Measurements from ENCODE around the gene NCKAP5.

The NCKAP5 gene

GRCh38 chr2:133266041-133266925 is 302.0 kb downstream of the NCKAP5 start:
- DNase-seq (ENCODE audit: low read depth in 2 of 2), result no peak

GRCh38 chr2:133265432-133265949 is 302.8 kb downstream of the NCKAP5 start:
- DNase-seq (ENCODE audit: low read depth in 2 of 2), result no peak

- DNase-seq (ENCODE audit: low read depth in 2 of 2), result no peak
Observed at GRCh38 chr2:133264989-133265401, 303.3 kb downstream of the NCKAP5 start.

GRCh38 chr2:133262893-133263292 is 305.4 kb downstream of the NCKAP5 start:
- DNase-seq (ENCODE audit: low read depth in 2 of 2), result no peak

- DNase-seq (ENCODE audit: low read depth in 2 of 2), result no peak
Observed at GRCh38 chr2:133255360-133255759, 312.9 kb downstream of the NCKAP5 start.

- DNase-seq (ENCODE audit: low read depth in 2 of 2), result no peak
Observed at GRCh38 chr2:133253793-133254192, 314.5 kb downstream of the NCKAP5 start.

GRCh38 chr2:133252780-133253355 is 315.4 kb downstream of the NCKAP5 start:
- no peak for DNase-seq (ENCODE audit: low read depth in 2 of 2)

- no peak for DNase-seq (ENCODE audit: low read depth in 2 of 2)
Observed at GRCh38 chr2:133249362-133249761, 318.9 kb downstream of the NCKAP5 start.

- no peak for DNase-seq (ENCODE audit: low read depth in 2 of 2)
Observed at GRCh38 chr2:133248264-133248663, 320.0 kb downstream of the NCKAP5 start.

- DNase-seq (ENCODE audit: low read depth in 2 of 2), result no peak
Observed at GRCh38 chr2:133247631-133248030, 320.6 kb downstream of the NCKAP5 start.

GRCh38 chr2:133241224-133241571 is 327.1 kb downstream of the NCKAP5 start:
- no peak for DNase-seq (ENCODE audit: low read depth in 2 of 2)

- no peak for DNase-seq (ENCODE audit: low read depth in 2 of 2)
Observed at GRCh38 chr2:133240491-133241223, 327.6 kb downstream of the NCKAP5 start.

GRCh38 chr2:133235968-133236367 is 332.3 kb downstream of the NCKAP5 start:
- no peak for DNase-seq (ENCODE audit: low read depth in 2 of 2)

GRCh38 chr2:133232556-133232955 is 335.7 kb downstream of the NCKAP5 start:
- DNase-seq (ENCODE audit: low read depth in 2 of 2), result no peak

- no peak for DNase-seq (ENCODE audit: low read depth in 2 of 2)
Observed at GRCh38 chr2:133231264-133231663, 337.0 kb downstream of the NCKAP5 start.

GRCh38 chr2:133229974-133230373 is 338.3 kb downstream of the NCKAP5 start:
- DNase-seq (ENCODE audit: low read depth in 2 of 2), result no peak

GRCh38 chr2:133223226-133223625 is 345.0 kb downstream of the NCKAP5 start:
- no peak for DNase-seq (ENCODE audit: low read depth in 2 of 2)

GRCh38 chr2:133221398-133221797 is 346.9 kb downstream of the NCKAP5 start:
- DNase-seq (ENCODE audit: low read depth in 2 of 2), result no peak

GRCh38 chr2:133218204-133218603 is 350.1 kb downstream of the NCKAP5 start:
- DNase-seq (ENCODE audit: low read depth in 2 of 2), result no peak

- no peak for DNase-seq (ENCODE audit: low read depth in 2 of 2)
Observed at GRCh38 chr2:133215477-133215876, 352.8 kb downstream of the NCKAP5 start.

- DNase-seq (ENCODE audit: low read depth in 2 of 2), result no peak
Observed at GRCh38 chr2:133213651-133214050, 354.6 kb downstream of the NCKAP5 start.

GRCh38 chr2:133209325-133209724 is 358.9 kb downstream of the NCKAP5 start:
- DNase-seq (ENCODE audit: low read depth in 2 of 2), result no peak
